GM13977 (cell line): Measurements from ENCODE around the gene SPINT1.

Source experiments
- DNase-seq: peaks from one replicate; pipeline ENCODE4 v3.0.0; 2012; ENCODE audit warnings: low spot score
- in situ Hi-C: fragments of 300-500 bp; cut with MboI; formaldehyde crosslinking; loops from one replicate; pipeline ENCODE4 v1.12.0; 2022; ENCODE audit warnings: low sequenced_read_pairs, low pct_unique_long_range_greater_than_20kb, mixed read lengths, inconsistent platforms; ENCODE audit not compliant: unreplicated experiment
- TF ChIP-seq, protein P1 (sequence below): IDR thresholded peaks from 2 replicates; pipeline ENCODE4 v1.5.1; 2012; ENCODE audit warnings: mild to moderate bottlenecking, control low read depth; ENCODE audit not compliant: insufficient read depth; ENCODE audit errors: extremely low read depth, missing control alignments

SPINT1 gene

DNA sequence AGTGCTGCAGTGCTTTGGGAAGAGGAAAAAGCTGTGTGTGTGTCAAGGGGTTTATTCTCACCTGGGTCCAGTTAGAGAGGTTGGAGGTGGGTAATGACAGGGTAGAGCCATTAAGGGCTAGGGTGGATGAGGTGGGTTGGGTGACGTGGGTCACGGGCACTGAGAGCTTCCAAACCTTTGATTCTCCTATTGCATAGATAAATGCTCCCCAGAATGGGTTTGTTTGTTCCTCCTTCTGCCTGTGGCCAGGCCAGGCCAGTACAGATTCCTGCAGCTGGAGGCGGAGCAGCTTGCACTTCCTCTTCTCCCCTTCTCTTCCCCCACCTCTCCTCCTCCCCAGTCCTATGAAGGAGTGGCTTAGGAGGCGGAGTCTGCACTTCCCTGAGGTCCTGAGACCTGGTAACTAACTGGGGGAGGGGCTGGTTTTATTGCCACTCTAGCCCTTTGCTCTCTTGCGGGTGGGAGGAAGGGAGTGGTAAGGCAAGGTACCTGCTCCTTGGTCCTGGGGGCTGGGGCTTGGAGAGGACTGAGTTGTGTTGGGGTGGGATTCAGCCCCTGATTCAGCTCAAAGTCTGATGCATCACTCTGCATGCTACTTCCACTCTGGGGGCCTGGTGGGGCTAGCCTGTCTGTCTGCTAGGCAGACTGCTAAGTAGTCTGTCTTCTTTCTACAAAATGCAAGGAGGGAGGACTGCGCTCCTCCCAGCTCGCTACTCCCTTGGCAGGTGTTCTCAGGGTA, 3.5 kb downstream of the SPINT1 start:
- DNase-seq, result peak; percentile 73
- TF ChIP-seq, protein P1, sequence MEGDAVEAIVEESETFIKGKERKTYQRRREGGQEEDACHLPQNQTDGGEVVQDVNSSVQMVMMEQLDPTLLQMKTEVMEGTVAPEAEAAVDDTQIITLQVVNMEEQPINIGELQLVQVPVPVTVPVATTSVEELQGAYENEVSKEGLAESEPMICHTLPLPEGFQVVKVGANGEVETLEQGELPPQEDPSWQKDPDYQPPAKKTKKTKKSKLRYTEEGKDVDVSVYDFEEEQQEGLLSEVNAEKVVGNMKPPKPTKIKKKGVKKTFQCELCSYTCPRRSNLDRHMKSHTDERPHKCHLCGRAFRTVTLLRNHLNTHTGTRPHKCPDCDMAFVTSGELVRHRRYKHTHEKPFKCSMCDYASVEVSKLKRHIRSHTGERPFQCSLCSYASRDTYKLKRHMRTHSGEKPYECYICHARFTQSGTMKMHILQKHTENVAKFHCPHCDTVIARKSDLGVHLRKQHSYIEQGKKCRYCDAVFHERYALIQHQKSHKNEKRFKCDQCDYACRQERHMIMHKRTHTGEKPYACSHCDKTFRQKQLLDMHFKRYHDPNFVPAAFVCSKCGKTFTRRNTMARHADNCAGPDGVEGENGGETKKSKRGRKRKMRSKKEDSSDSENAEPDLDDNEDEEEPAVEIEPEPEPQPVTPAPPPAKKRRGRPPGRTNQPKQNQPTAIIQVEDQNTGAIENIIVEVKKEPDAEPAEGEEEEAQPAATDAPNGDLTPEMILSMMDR, result no peak
- in situ Hi-C loops, result no loop called here

DNA sequence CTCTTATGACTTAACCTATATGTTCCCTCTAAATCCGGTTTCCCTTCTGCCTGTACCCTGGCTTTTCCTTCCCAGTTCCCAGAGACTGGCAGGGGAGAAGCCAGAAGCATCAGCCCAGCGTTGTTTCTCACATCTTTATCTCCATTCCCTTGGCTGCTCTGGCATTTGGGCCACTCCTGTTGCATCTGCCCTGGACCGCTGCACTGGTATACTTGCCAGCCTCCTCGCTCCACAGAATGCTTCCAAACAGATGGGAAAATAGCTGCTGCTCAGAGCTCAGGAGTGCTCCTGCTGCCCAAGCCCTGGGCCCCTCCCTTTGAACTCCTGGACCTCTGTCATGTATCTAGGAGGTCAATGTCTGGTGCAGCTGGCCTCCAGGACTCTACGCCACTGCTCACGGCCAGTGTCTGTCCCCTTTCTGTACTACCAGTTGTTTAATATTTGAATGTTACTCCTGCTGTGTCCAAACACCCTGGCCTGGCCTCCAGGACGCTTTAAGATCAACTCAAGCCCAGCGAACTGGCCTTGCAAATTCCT, 6.8 kb downstream of the SPINT1 start:
- TF ChIP-seq, protein P1, result no peak
- in situ Hi-C loops, result no loop called here
- no peak for DNase-seq

DNA sequence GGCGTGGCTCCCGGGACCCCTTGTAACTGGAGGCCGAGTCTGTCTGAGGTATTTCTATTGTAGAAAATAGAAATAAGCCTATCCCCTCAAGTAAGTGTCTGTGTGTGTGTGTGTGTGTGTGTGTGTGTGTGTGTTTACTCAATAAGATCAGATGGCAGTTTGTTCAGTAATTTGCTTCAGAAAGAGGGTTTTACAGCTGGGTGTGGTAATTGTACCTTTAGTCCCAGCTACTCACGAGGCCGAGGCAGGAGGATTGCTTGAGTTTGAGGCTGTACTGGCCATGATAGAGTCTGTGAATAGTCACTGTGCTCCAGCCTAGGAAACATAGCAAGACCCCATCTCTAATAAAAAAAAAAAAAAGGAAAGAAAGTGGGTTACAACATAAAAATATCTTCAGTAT, 8.7 kb downstream of the SPINT1 start:
- in situ Hi-C loops, result no loop called here
- TF ChIP-seq, protein P1, result no peak
- DNase-seq, result no peak

DNA sequence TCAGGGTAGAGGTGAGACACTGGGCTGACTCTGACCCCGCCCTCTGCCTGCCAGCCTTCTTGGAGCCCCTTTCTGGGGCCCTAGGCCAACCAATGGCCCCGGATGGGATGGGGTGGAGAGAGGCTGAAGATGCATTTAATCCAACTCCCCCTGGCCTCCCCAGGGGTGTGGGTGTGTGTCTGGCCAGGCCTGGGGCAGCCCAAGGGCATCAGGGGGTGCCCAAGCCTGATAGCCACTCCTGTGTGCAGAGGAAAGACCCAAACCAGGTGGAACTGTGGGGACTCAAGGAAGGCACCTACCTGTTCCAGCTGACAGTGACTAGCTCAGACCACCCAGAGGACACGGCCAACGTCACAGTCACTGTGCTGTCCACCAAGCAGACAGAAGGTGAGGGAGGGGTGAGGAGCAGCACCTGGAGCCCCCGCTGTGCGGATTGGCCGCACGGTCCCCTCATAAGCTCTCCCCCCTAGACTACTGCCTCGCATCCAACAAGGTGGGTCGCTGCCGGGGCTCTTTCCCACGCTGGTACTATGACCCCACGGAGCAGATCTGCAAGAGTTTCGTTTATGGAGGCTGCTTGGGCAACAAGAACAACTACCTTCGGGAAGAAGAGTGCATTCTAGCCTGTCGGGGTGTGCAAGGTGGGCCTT, 9.5 kb downstream of the SPINT1 start:
- TF ChIP-seq, protein P1, result no peak
- in situ Hi-C loops, result no loop called here
- DNase-seq, result no peak

DNA sequence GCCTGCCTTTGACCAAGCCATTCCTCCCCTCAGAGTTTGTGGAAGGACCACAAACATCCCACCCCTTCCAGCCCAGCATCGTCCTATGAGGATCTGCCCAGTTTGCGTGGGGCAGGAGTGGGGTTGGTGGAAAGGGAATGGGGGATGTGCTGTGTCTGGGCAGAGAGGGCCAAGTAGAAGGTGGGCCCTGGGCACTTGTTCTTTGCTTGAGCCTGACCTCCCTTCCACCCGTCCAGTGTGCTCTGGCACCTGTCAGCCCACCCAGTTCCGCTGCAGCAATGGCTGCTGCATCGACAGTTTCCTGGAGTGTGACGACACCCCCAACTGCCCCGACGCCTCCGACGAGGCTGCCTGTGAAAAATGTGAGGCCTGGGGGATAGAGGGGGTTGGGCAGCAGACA, 10.3 kb downstream of the SPINT1 start:
- TF ChIP-seq, protein P1, result no peak
- DNase-seq, result no peak
- in situ Hi-C loops, result no loop called here

DNA sequence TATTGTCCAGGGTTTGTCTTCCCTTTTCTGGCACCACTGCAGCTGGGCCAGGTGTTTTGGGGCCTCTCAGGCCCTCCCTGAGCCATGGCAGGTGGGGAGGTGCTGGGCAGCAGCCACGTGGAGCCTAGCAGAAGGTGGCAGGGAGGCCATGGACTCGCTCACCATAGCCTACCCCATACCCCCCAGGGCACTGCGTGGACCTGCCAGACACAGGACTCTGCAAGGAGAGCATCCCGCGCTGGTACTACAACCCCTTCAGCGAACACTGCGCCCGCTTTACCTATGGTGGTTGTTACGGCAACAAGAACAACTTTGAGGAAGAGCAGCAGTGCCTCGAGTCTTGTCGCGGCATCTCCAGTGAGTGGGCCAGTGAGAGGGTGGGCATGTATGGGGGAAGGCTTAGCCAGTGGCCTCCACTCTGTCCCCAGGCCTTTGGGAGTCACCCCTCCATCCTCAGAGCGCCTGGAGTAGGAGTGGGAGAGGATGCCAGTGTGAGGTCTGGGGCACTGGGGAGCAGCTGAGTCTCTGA, 11.9 kb downstream of the SPINT1 start:
- in situ Hi-C loops, result loop anchor here (5.0 kb wide), 1 partner anchor 37 kb away; the partner anchor contains the start of gene VPS18
- DNase-seq, result no peak
- TF ChIP-seq, protein P1, result no peak
